A172 (cell line): Measurements from ENCODE around the gene QKI. TPM values are rescaled to one million over a fixed set of nuclear protein-coding genes. Genes with fewer than 3 reads are reported as not detected.

Experiments
- DNase-seq: peaks from one replicate; pipeline ENCODE4 v3.0.0-alpha.2; 2015; ENCODE audit warnings: low spot score
- total RNA-seq: library from RNA; depleted of rRNA; stranded (reverse); fragments of >200 nt; shearing (Covaris generic); gene quantifications from 2 replicates; pipeline ENCODE4 v1.2.3, GENCODE V29; 2014

The QKI gene
- total RNA-seq, 1 experiment from 2014 or later = 81.2 TPM

GRCh38 chr6:163391985-163392384, 22.5 kb upstream of the QKI start:
- no peak for DNase-seq

GRCh38 chr6:163392533-163392932, 22.0 kb upstream of the QKI start:
- DNase-seq = no peak

- no peak for DNase-seq
Observed at GRCh38 chr6:163393923-163394322, 20.6 kb upstream of the QKI start.

GRCh38 chr6:163394659-163395058, 19.9 kb upstream of the QKI start:
- no peak for DNase-seq

GRCh38 chr6:163395122-163395830, 19.2 kb upstream of the QKI start:
- no peak for DNase-seq

GRCh38 chr6:163395831-163396185, 18.7 kb upstream of the QKI start:
- DNase-seq = no peak

GRCh38 chr6:163397326-163397725, 17.2 kb upstream of the QKI start:
- DNase-seq = no peak

- DNase-seq = no peak
Observed at GRCh38 chr6:163398115-163398514, 16.4 kb upstream of the QKI start.

- DNase-seq = no peak
Observed at GRCh38 chr6:163398815-163399214, 15.7 kb upstream of the QKI start.

- no peak for DNase-seq
Observed at GRCh38 chr6:163400509-163400908, 14.0 kb upstream of the QKI start.

- no peak for DNase-seq
Observed at GRCh38 chr6:163401039-163401885, 13.3 kb upstream of the QKI start.

- no peak for DNase-seq
Observed at GRCh38 chr6:163402616-163403015, 11.9 kb upstream of the QKI start.

GRCh38 chr6:163404825-163405265, 9.7 kb upstream of the QKI start:
- no peak for DNase-seq

GRCh38 chr6:163405412-163406309, 8.9 kb upstream of the QKI start:
- no peak for DNase-seq

GRCh38 chr6:163406366-163406765, 8.2 kb upstream of the QKI start:
- DNase-seq = no peak

- no peak for DNase-seq
Observed at GRCh38 chr6:163406830-163407229, 7.7 kb upstream of the QKI start.

- DNase-seq = no peak
Observed at GRCh38 chr6:163408352-163408991, 6.0 kb upstream of the QKI start.

GRCh38 chr6:163409712-163410111, 4.8 kb upstream of the QKI start:
- no peak for DNase-seq

GRCh38 chr6:163412341-163412740, 2.2 kb upstream of the QKI start:
- no peak for DNase-seq

GRCh38 chr6:163412801-163413344, 1.6 kb upstream of the QKI start:
- no peak for DNase-seq

- DNase-seq = peak; percentile 35
Observed at GRCh38 chr6:163413345-163414116, 987 bp upstream of the QKI start.
